Activated CD8-positive, alpha-beta T cell treated with anti-CD3 and anti-CD28 coated beads for 36 hours (primary cell): ENCODE results near the gene FAM118B. TPM values are rescaled to one million over a fixed set of nuclear protein-coding genes. Genes with fewer than 3 reads are reported as not detected.

Source experiments
- ATAC-seq: fragments of 200-7000 bp; cut with Tn5 transposase; one replicate; pipeline ENCODE4 v1.10.0; 2021; ENCODE audit warnings: mild to moderate bottlenecking, moderate library complexity
- CTCF ChIA-PET: fragments of 350-600 bp; sonication (Branson Sonifier 250); formaldehyde crosslinking; loops from one replicate; lab custom pipeline; 2021; ENCODE audit warnings: antibody characterized with exemption; lab: Charles Lee
- POLR2A ChIA-PET: fragments of 350-600 bp; sonication (Branson Sonifier 250); formaldehyde crosslinking; loops from one replicate; lab custom pipeline; 2021; ENCODE audit warnings: antibody characterized with exemption; lab: Charles Lee
- DNase-seq: peaks from one replicate; pipeline ENCODE4 v3.0.0-alpha.2; 2020
- H3K27ac Mint-ChIP-seq: one replicate; pipeline ENCODE4 v1.8.0; 2021; ENCODE audit warnings: mild to moderate bottlenecking, mixed read lengths
- H3K27me3 Mint-ChIP-seq: one replicate; pipeline ENCODE4 v1.8.0; 2021; ENCODE audit warnings: mixed read lengths
- H3K36me3 Mint-ChIP-seq: one replicate; pipeline ENCODE4 v1.8.0; 2021; ENCODE audit warnings: low read depth, mixed read lengths
- H3K4me1 Mint-ChIP-seq: one replicate; pipeline ENCODE4 v1.8.0; 2021; ENCODE audit warnings: low read depth, mixed read lengths
- H3K4me3 Mint-ChIP-seq: one replicate; pipeline ENCODE4 v1.8.0; 2021; ENCODE audit warnings: mild to moderate bottlenecking, moderate library complexity, mixed read lengths
- H3K9me3 Mint-ChIP-seq: one replicate; pipeline ENCODE4 v1.8.0; 2021; ENCODE audit warnings: mixed read lengths
- CTCF ChIP-seq: fragments of 200-600 bp; IDR thresholded peaks from one replicate; pipeline ENCODE4 v1.8.0; 2022; ENCODE audit warnings: antibody characterized with exemption, mild to moderate bottlenecking
- intact Hi-C: fragments of 100-400 bp; cut with micrococcal nuclease; formaldehyde crosslinking; loops from one replicate; pipeline ENCODE4 v1.10.0; 2022
- total RNA-seq, 2 experiments: library from RNA; stranded (reverse); gene quantifications; one replicate each; pipeline ENCODE4 v1.2.3, GENCODE V29; 2021

The FAM118B gene
- total RNA-seq, 2 experiments from 2014 or later, result 8.9 to 9.5 TPM

GRCh38 chr11:126169291-126169690 is 42.3 kb upstream of the FAM118B start:
- peaks cover 4% of the 10 kb centered on the region for H3K27me3 Mint-ChIP-seq
- no peak for DNase-seq
- no peaks in the 10 kb centered on the region for H3K4me1 Mint-ChIP-seq
- ChIA-PET POLR2A (no interaction called here), CTCF (no interaction called here)
- TF ChIP-seq CTCF, result no peak
- H3K36me3 Mint-ChIP-seq, result no peaks in the 10 kb centered on the region
- no peak overlapping the region for H3K4me3 Mint-ChIP-seq
- intact Hi-C loops, result no loop called here
- H3K27ac Mint-ChIP-seq, result no peak overlapping the region
- no peaks in the 10 kb centered on the region for H3K9me3 Mint-ChIP-seq
- no peak for ATAC-seq

- no peak overlapping the region for H3K27ac Mint-ChIP-seq
- ATAC-seq (no peak), DNase-seq (no peak)
- H3K4me3 Mint-ChIP-seq, result no peak overlapping the region
- TF ChIP-seq CTCF, result no peak
- ChIA-PET CTCF (no interaction called here), POLR2A (no interaction called here)
- intact Hi-C loops, result no loop called here
- peaks cover 2% of the 10 kb centered on the region for H3K27me3 Mint-ChIP-seq
- H3K9me3 Mint-ChIP-seq, result no peaks in the 10 kb centered on the region
- no peaks in the 10 kb centered on the region for H3K36me3 Mint-ChIP-seq
- H3K4me1 Mint-ChIP-seq, result no peaks in the 10 kb centered on the region
Observed at GRCh38 chr11:126172596-126173038, 39.0 kb upstream of the FAM118B start.

- H3K9me3 Mint-ChIP-seq, result no peaks in the 10 kb centered on the region
- peak; percentile 11 for DNase-seq
- ATAC-seq, result no peak
- no peaks in the 10 kb centered on the region for H3K36me3 Mint-ChIP-seq
- CTCF ChIA-PET, result no interaction called here
- H3K4me1 Mint-ChIP-seq, result no peaks in the 10 kb centered on the region
- H3K27ac Mint-ChIP-seq, result no peak overlapping the region
- intact Hi-C loops, result no loop called here
- H3K4me3 Mint-ChIP-seq, result no peak overlapping the region
- peaks cover 2% of the 10 kb centered on the region for H3K27me3 Mint-ChIP-seq
- TF ChIP-seq CTCF, result no peak
- POLR2A ChIA-PET, result no interaction called here
Observed at GRCh38 chr11:126173257-126173656, 38.3 kb upstream of the FAM118B start.

- H3K4me3 Mint-ChIP-seq, result no peak overlapping the region
- no peaks in the 10 kb centered on the region for H3K9me3 Mint-ChIP-seq
- no peaks in the 10 kb centered on the region for H3K36me3 Mint-ChIP-seq
- ATAC-seq, result no peak
- DNase-seq, result no peak
- no peak overlapping the region for H3K27ac Mint-ChIP-seq
- ChIA-PET POLR2A (no interaction called here), CTCF (interaction anchor here (1.0 kb wide), 1 partner anchor 19 kb away, joined by 3 read pairs; no protein-coding TSS in a partner anchor)
- peaks cover 2% of the 10 kb centered on the region for H3K27me3 Mint-ChIP-seq
- intact Hi-C loops, result no loop called here
- no peak for TF ChIP-seq CTCF
- H3K4me1 Mint-ChIP-seq, result no peaks in the 10 kb centered on the region
Observed at GRCh38 chr11:126174816-126175215, 36.8 kb upstream of the FAM118B start.

- POLR2A ChIA-PET, result no interaction called here
- Mint-ChIP-seq H3K36me3 (peaks cover 3% of the 10 kb centered on the region), H3K9me3 (no peaks in the 10 kb centered on the region), H3K27me3 (peaks cover 2% of the 10 kb centered on the region), H3K4me3 (no peak overlapping the region), H3K27ac (no peak overlapping the region), H3K4me1 (no peaks in the 10 kb centered on the region)
- DNase-seq (no peak), ATAC-seq (no peak)
- intact Hi-C loops, result no loop called here
- no peak for TF ChIP-seq CTCF
- CTCF ChIA-PET, result no interaction called here
Observed at GRCh38 chr11:126175393-126175792, 36.2 kb upstream of the FAM118B start.
